ENCODE data around the gene S100A7. TPM values are rescaled to one million over a fixed set of nuclear protein-coding genes. Genes with fewer than 3 reads are reported as not detected.
"Not testable (repeated sequence)": the region's sequence is repeated elsewhere in the genome, so short reads cannot be mapped to it uniquely, and the experiment has no call there.

S100A7 gene
- total and polyA plus RNA-seq, 4 donors, result 0.47 TPM; not detected in 3

- Histone ChIP-seq H3K27ac (ENCODE audit: low read depth in 1 of 2, low read length in 1 of 2) (no peak overlapping the region), H3K36me3 (ENCODE audit: control insufficient read depth in 4 of 4, insufficient read depth in 4 of 4, low read length in 4 of 4) (no peaks in the 10 kb centered on the region), H3K4me3 (no peak overlapping the region), H3K27me3 (ENCODE audit: control insufficient read depth in 3 of 3, insufficient read depth in 3 of 3, low read length in 2 of 3) (no peaks in the 10 kb centered on the region), H3K4me1 (ENCODE audit: control insufficient read depth in 5 of 5, insufficient read depth in 5 of 5, low read length in 5 of 5) (no peaks in the 10 kb centered on the region), H3K9me3 (ENCODE audit: control insufficient read depth in 4 of 4, insufficient read depth in 3 of 4, low read length in 3 of 4) (peaks cover 0 to 4% (median 0%) of the 10 kb centered on the region in 4 donors), H3K9ac (ENCODE audit: insufficient read depth in 1 of 2, low read length in 2 of 2) (no peak overlapping the region)
- WGBS, 2 donors, result 66 to 76% methylated on average over 1 of the region's 1 CpG
- TF ChIP-seq, protein P1, sequence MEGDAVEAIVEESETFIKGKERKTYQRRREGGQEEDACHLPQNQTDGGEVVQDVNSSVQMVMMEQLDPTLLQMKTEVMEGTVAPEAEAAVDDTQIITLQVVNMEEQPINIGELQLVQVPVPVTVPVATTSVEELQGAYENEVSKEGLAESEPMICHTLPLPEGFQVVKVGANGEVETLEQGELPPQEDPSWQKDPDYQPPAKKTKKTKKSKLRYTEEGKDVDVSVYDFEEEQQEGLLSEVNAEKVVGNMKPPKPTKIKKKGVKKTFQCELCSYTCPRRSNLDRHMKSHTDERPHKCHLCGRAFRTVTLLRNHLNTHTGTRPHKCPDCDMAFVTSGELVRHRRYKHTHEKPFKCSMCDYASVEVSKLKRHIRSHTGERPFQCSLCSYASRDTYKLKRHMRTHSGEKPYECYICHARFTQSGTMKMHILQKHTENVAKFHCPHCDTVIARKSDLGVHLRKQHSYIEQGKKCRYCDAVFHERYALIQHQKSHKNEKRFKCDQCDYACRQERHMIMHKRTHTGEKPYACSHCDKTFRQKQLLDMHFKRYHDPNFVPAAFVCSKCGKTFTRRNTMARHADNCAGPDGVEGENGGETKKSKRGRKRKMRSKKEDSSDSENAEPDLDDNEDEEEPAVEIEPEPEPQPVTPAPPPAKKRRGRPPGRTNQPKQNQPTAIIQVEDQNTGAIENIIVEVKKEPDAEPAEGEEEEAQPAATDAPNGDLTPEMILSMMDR (IDR thresholded peaks at IDR 0.05; ENCODE audit: control extremely low read depth, extremely low read depth), result no peak
- DNase-seq, result no peak
- ATAC-seq (ENCODE audit: insufficient read depth, low FRiP score), result no peak
Observed at GRCh38 chr1:153456396-153456795, 4.1 kb downstream of the S100A7 start.

- not testable (repeated sequence) for H3K9ac ChIP-seq (ENCODE audit: insufficient read depth in 1 of 2, low read length in 2 of 2); H3K4me3 ChIP-seq; H3K27ac ChIP-seq (ENCODE audit: low read depth in 1 of 2, low read length in 1 of 2); DNase-seq; H3K36me3 ChIP-seq (ENCODE audit: control insufficient read depth in 4 of 4, insufficient read depth in 4 of 4, low read length in 4 of 4); H3K9me3 ChIP-seq (ENCODE audit: control insufficient read depth in 4 of 4, insufficient read depth in 3 of 4, low read length in 3 of 4); H3K27me3 ChIP-seq (ENCODE audit: control insufficient read depth in 3 of 3, insufficient read depth in 3 of 3, low read length in 2 of 3); ATAC-seq (ENCODE audit: insufficient read depth, low FRiP score); H3K4me1 ChIP-seq (ENCODE audit: control insufficient read depth in 5 of 5, insufficient read depth in 5 of 5, low read length in 5 of 5)
- 84 to 87% methylated on average over 4 of the region's 4 CpGs for WGBS, 2 donors
Observed at GRCh38 chr1:153448851-153449250, 11.6 kb downstream of the S100A7 start.

DNA sequence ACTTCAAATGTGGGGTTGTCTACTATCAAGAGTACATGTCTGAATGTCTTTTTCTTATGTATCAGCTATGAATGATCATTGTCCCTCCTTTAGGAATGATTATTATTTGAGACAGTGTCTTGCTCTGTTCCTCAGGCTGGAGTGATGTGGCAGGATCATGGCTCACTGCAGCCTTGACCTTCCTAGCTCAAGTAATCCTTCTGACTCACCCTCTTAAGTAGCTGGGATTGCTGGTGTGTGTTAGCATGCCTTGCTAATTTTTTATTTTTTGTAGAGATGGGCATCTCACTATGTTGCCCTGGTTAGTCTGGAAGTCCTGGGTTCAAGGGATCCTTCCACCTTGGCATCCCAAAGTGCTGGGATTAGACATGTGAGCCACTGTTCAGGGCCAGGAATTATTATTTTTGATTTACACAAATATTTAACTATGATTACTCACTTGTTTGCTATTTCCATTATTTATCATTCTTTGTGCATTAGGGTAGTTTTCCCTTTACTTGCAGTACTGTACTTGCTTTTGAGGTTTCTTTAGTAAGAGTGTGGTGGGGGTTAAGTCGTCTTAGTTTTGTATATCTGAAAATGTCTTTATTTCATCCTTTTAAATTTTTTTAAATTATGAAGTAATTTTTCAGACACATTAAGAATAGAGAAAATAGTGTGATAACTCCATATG is 12.8 kb downstream of the S100A7 start:
- TF ChIP-seq, protein P1 (IDR thresholded peaks at IDR 0.05; ENCODE audit: control extremely low read depth, extremely low read depth), result no peak
- H3K9ac ChIP-seq (ENCODE audit: insufficient read depth in 1 of 2, low read length in 2 of 2), result no peak overlapping the region
- no peak overlapping the region for H3K4me3 ChIP-seq
- ATAC-seq (ENCODE audit: insufficient read depth, low FRiP score) (no peak), DNase-seq (no peak)
- no peaks in the 10 kb centered on the region for H3K36me3 ChIP-seq (ENCODE audit: control insufficient read depth in 4 of 4, insufficient read depth in 4 of 4, low read length in 4 of 4)
- WGBS, 2 donors, result 80 to 88% methylated on average over 1 of the region's 1 CpG
- H3K9me3 ChIP-seq (ENCODE audit: control insufficient read depth in 4 of 4, insufficient read depth in 3 of 4, low read length in 3 of 4), result peaks cover 0 to 3% (median 0%) of the 10 kb centered on the region in 4 donors
- H3K4me1 ChIP-seq (ENCODE audit: control insufficient read depth in 5 of 5, insufficient read depth in 5 of 5, low read length in 5 of 5), result no peaks in the 10 kb centered on the region
- H3K27me3 ChIP-seq (ENCODE audit: control insufficient read depth in 3 of 3, insufficient read depth in 3 of 3, low read length in 2 of 3), result no peaks in the 10 kb centered on the region
- H3K27ac ChIP-seq (ENCODE audit: low read depth in 1 of 2, low read length in 1 of 2), result no peak overlapping the region

GRCh38 chr1:153444078-153444477 is 16.4 kb downstream of the S100A7 start:
- Histone ChIP-seq H3K27ac (ENCODE audit: low read depth in 1 of 2, low read length in 1 of 2) (no peak overlapping the region), H3K9me3 (ENCODE audit: control insufficient read depth in 4 of 4, insufficient read depth in 3 of 4, low read length in 3 of 4) (peaks cover 0 to 8% (median 0%) of the 10 kb centered on the region in 4 donors), H3K4me3 (no peak overlapping the region), H3K9ac (ENCODE audit: insufficient read depth in 1 of 2, low read length in 2 of 2) (no peak overlapping the region), H3K4me1 (ENCODE audit: control insufficient read depth in 5 of 5, insufficient read depth in 5 of 5, low read length in 5 of 5) (no peaks in the 10 kb centered on the region), H3K36me3 (ENCODE audit: control insufficient read depth in 4 of 4, insufficient read depth in 4 of 4, low read length in 4 of 4) (no peaks in the 10 kb centered on the region), H3K27me3 (ENCODE audit: control insufficient read depth in 3 of 3, insufficient read depth in 3 of 3, low read length in 2 of 3) (no peaks in the 10 kb centered on the region)
- WGBS, 2 donors, result 66 to 81% methylated on average over 5 of the region's 5 CpGs
- TF ChIP-seq, protein P1 (IDR thresholded peaks at IDR 0.05; ENCODE audit: control extremely low read depth, extremely low read depth), result no peak
- no peak for DNase-seq
- no peak for ATAC-seq (ENCODE audit: insufficient read depth, low FRiP score)

Measured in lung (tissue), 12 donors.